GM10248 (cell line): Measurements from ENCODE around the gene PADI1.

ENCODE experiments used
- CTCF ChIA-PET: fragments of 300-600 bp; sonication (Branson Sonifier 250); formaldehyde crosslinking; extraction: SDS; loops from one replicate; lab custom pipeline; 2021; ENCODE audit warnings: antibody characterized with exemption; lab: Yijun Ruan, JAX
- POLR2A ChIA-PET: fragments of 350-650 bp; sonication (Branson Sonifier 250); formaldehyde crosslinking; extraction: SDS; loops from one replicate; lab custom pipeline; 2020; ENCODE audit warnings: antibody characterized with exemption; lab: Yijun Ruan, JAX
- DNase-seq: peaks from one replicate; pipeline ENCODE4 v3.0.0; 2012; ENCODE audit errors: extremely low spot score
- CTCF ChIP-seq: IDR thresholded peaks from 2 replicates; pipeline ENCODE4 v1.5.1; 2012; ENCODE audit warnings: mild to moderate bottlenecking, low read depth; ENCODE audit errors: extremely low read depth, missing control alignments, control extremely low read depth

The PADI1 gene

GRCh38 chr1:17273096-17273495, 68.2 kb downstream of the PADI1 start:
- no peak for DNase-seq
- CTCF ChIA-PET, result interaction anchor here (0.8 to 2.9 kb wide), 5 partner anchors 8 to 334 kb away, joined by 3 to 12 read pairs (median 4); no protein-coding TSS in a partner anchor
- no peak for TF ChIP-seq CTCF
- POLR2A ChIA-PET, result no interaction called here

- DNase-seq, result peak; percentile 77
- POLR2A ChIA-PET, result no interaction called here
- CTCF ChIA-PET, result interaction anchor here (0.8 to 2.9 kb wide), 5 partner anchors 10 to 149 kb away, joined by 3 to 12 read pairs (median 4); no protein-coding TSS in a partner anchor
- TF ChIP-seq CTCF, result peak; percentile 67
These were observed 69.5 kb downstream of the PADI1 start for GRCh38 chr1:17274186-17275170.

GRCh38 chr1:17276568-17276967, 71.6 kb downstream of the PADI1 start:
- TF ChIP-seq CTCF, result no peak
- ChIA-PET POLR2A (no interaction called here), CTCF (interaction anchor here (1.0 kb wide), 1 partner anchor 154 kb away, joined by 3 read pairs; no protein-coding TSS in a partner anchor)
- no peak for DNase-seq

- no peak for DNase-seq
- CTCF ChIA-PET, result no interaction called here
- POLR2A ChIA-PET, result no interaction called here
- TF ChIP-seq CTCF, result no peak
These were observed 72.7 kb downstream of the PADI1 start for GRCh38 chr1:17277511-17278159.

- no peak for DNase-seq
- no peak for TF ChIP-seq CTCF
- CTCF ChIA-PET, result no interaction called here
- POLR2A ChIA-PET, result no interaction called here
These were observed 74.3 kb downstream of the PADI1 start for GRCh38 chr1:17278996-17279830.

- POLR2A ChIA-PET, result no interaction called here
- DNase-seq, result no peak
- no peak for TF ChIP-seq CTCF
- CTCF ChIA-PET, result no interaction called here
These were observed 75.5 kb downstream of the PADI1 start for GRCh38 chr1:17280436-17280835.
